ENCODE results near the gene HMX1.

The HMX1 gene

DNA sequence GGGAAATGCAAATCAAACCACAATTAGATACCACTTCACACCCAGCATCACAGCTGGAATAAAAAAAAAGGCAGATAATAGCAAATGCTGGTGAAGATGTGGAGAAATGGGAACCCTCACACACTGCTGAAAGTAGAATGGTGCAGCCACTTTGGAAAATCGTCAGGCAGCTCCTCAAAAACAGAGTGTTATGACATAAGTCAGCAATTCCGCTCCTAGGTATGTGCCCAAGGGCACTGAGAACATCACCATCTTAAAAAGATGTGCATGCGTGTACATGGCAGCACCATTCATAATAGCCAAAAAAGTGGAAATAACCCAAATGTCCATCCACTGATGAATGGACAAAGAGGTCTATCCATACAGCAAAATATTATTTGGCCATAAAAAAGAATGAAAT is 28.0 kb downstream of the HMX1 start:
- TF ChIP-seq CTCF (conservative IDR thresholded peaks at IDR 0.05; ENCODE audit: low read depth, low read length): no peak
- no peak for DNase-seq (ENCODE audit: low read depth)
- H3K4me3 ChIP-seq (ENCODE audit: low read length): no peak overlapping the region

GRCh38 chr4:8842614-8843013 is 29.0 kb downstream of the HMX1 start:
- no peak for DNase-seq (ENCODE audit: low read depth)
- no peak for TF ChIP-seq CTCF (conservative IDR thresholded peaks at IDR 0.05; ENCODE audit: low read depth, low read length)
- no peak overlapping the region for H3K4me3 ChIP-seq (ENCODE audit: low read length)

GRCh38 chr4:8841678-8842268 is 29.9 kb downstream of the HMX1 start:
- DNase-seq (ENCODE audit: low read depth): no peak
- H3K4me3 ChIP-seq (ENCODE audit: low read length): no peak overlapping the region
- no peak for TF ChIP-seq CTCF (conservative IDR thresholded peaks at IDR 0.05; ENCODE audit: low read depth, low read length)

DNA sequence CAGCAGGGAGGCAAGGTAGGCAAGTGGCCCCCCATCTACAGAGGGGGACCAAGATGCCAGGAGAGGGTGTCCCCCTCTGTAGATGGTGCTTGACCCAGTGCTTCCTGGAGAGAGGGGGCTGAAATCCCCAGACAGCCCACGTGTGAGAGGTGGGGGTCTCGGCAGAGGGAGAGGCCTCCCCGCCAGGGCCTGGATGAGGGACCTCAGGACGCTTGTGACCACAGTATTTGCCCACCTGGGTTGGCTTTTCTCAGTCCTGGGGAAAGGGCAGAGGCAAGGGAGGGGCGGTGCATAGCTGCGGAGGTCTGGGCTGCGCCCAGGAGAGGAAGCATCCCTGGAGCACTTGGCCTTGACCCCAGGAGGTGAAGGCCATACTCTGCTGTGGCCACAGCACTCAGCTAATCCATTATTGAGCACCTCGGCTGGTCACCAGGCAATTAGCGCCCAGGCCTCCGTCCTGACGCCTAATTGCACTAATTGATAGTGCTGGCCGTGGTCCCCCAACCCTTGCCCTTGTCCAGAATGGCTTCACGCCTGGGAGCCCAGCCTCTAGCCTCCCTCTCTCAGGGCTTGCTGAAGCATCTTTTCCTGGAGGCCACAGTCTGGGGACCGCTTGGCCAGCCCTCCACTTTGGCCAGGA is 30.7 kb downstream of the HMX1 start:
- H3K4me3 ChIP-seq (ENCODE audit: low read length): no peak overlapping the region
- no peak for TF ChIP-seq CTCF (conservative IDR thresholded peaks at IDR 0.05; ENCODE audit: low read depth, low read length)
- no peak for DNase-seq (ENCODE audit: low read depth)

DNA sequence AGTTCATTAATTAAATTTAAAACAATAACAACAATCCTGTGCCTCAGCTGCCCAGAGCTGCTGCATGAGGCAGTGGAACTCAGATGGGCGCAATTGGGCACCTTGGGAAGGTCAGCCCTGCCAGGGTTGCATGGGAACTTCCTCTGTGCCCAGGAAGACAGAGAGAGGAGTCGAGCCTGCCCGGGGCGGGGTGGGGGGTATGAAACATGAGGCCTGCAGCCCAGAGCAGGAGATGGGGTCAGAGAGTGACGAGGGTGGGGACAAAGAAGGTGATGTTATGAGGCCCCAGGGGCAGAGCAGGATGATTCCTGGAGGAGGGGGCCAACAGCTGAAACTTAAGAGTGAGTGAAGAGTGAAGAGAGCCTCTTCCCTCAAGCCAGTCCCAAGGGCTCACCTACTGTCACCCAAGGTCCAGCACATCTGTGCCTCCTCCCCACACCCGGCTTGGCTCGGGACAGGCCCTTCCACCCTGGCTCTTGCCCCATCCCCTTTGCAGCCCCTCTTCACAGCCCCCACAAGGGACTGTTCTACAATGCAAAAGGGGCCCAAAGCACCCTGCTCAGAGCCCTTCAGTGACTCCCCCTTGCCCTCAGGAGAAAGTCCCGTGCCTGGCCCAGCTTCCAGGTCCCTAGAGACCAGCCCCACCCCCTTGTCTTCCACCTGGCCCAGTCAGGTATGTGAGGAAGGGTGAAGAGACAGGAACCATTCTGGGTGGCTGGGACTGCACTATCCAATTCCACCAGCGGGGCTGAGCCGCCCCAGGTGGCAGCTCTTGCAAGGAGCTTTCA is 31.4 kb downstream of the HMX1 start:
- TF ChIP-seq CTCF (conservative IDR thresholded peaks at IDR 0.05; ENCODE audit: low read depth, low read length): no peak
- no peak overlapping the region for H3K4me3 ChIP-seq (ENCODE audit: low read length)
- no peak for DNase-seq (ENCODE audit: low read depth)

DNA sequence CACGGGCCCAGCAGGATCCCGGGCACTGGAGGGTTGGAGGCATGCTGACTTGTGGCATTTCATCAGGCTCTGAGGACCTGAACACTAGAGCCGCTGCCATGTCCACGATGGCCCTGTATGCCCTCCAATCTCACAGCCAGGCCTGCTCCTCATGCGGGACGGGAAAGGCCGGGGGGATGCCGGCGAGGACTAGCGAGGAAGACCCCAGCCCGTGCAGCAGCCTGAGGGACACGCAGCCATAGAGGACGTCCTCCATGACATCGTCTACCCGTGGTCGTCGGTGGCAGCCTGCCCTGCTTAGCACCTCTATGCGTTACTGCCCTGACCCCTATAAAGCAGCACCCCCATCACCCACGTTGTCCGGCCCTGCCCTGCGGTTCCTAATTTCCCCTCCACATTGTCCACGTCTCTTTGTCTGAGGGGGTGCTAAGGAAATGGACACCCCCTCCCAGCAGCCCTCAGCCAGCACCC is 32.6 kb downstream of the HMX1 start:
- no peak for TF ChIP-seq CTCF (conservative IDR thresholded peaks at IDR 0.05; ENCODE audit: low read depth, low read length)
- DNase-seq (ENCODE audit: low read depth): no peak
- no peak overlapping the region for H3K4me3 ChIP-seq (ENCODE audit: low read length)

Data from retinal pigment epithelial cell (primary cell).